T-cell (primary cell): ENCODE results near the gene FOXRED1. TPM values are rescaled to one million over a fixed set of nuclear protein-coding genes. Genes with fewer than 3 reads are reported as not detected.

Experiments
- ATAC-seq, 4 experiments: fragments of 200-7000 bp in 3 of 4; fragments of 150-1000 bp in 1 of 4; cut with Tn5 transposase; replicated peaks in 1 of 4; 1 replicate in 3 of 4; 2 replicates in 1 of 4; pipeline ENCODE4 v1.10.0; 2021; ENCODE audit warnings: moderate library complexity in 3 of 4, mild to moderate bottlenecking in 2 of 4, moderate number of reproducible peaks in 1 of 4
- CTCF ChIA-PET, 2 donors: fragments of 300-600 bp; sonication (Branson Sonifier 250); formaldehyde crosslinking; loops; one replicate each; lab custom pipeline; 2022; ENCODE audit warnings: antibody characterized with exemption in 2 of 2; lab: Charles Lee
- POLR2A ChIA-PET, 2 donors: fragments of 300-600 bp; sonication (Branson Sonifier 250); formaldehyde crosslinking; loops; one replicate each; lab custom pipeline; 2022; ENCODE audit warnings: antibody characterized with exemption in 2 of 2; lab: Charles Lee
- DNase-seq, 35 experiments: peaks; one replicate each; pipeline versions ENCODE4 v3.0.0 to v3.0.0-alpha.2; 2013 to 2023
- H3K27ac ChIP-seq: one replicate; pipeline ENCODE4 v1.5.1; 2013; ENCODE audit warnings: low read length
- H3K27me3 ChIP-seq, 2 experiments: replicated peaks in 1 of 2; 1 replicate in 1 of 2; 2 replicates in 1 of 2; pipeline versions ENCODE4 v1.6.1 to v1.7.0; 2013; ENCODE audit warnings: low read length in 1 of 2, mixed read lengths in 1 of 2; ENCODE audit not compliant: control insufficient read depth in 2 of 2, insufficient read depth in 2 of 2; ENCODE audit errors: extremely low read depth in 1 of 2
- H3K36me3 ChIP-seq, 2 donors: 1 replicate in 1 of 2; 2 replicates in 1 of 2; pipeline versions ENCODE4 v1.6.1 to v1.7.0; 2013; ENCODE audit warnings: low read length in 1 of 2; ENCODE audit not compliant: control insufficient read depth in 2 of 2, insufficient read depth in 1 of 2; ENCODE audit errors: extremely low read depth in 1 of 2
- H3K4me1 ChIP-seq, 2 experiments: 1 replicate in 1 of 2; 2 replicates in 1 of 2; pipeline versions ENCODE4 v1.6.1 to v1.7.0; 2013; ENCODE audit warnings: low read length in 2 of 2, mixed read lengths in 1 of 2; ENCODE audit not compliant: insufficient read depth in 2 of 2, control insufficient read depth in 1 of 2; ENCODE audit errors: extremely low read depth in 1 of 2
- H3K4me3 ChIP-seq, 2 donors: 1 replicate in 1 of 2; 2 replicates in 1 of 2; pipeline versions ENCODE4 v1.5.1 to v1.7.0; 2013; ENCODE audit warnings: mild to moderate bottlenecking in 2 of 2, low read length in 1 of 2, moderate library complexity in 1 of 2; ENCODE audit not compliant: control insufficient read depth in 1 of 2; ENCODE audit errors: extremely low read depth in 1 of 2
- H3K9me3 ChIP-seq: 2 replicates; pipeline ENCODE4 v1.7.0; 2013
- H3K27ac Mint-ChIP-seq, 2 donors: one replicate each; pipeline ENCODE4 v1.8.0; 2020 to 2021; ENCODE audit warnings: mild to moderate bottlenecking in 2 of 2, mixed read lengths in 2 of 2
- H3K27me3 Mint-ChIP-seq, 2 donors: one replicate each; pipeline ENCODE4 v1.8.0; 2021 to 2022; ENCODE audit warnings: mixed read lengths in 2 of 2
- H3K36me3 Mint-ChIP-seq: one replicate; pipeline ENCODE4 v1.8.0; 2021; ENCODE audit warnings: mixed read lengths
- H3K4me1 Mint-ChIP-seq, 3 donors: one replicate each; pipeline ENCODE4 v1.8.0; 2020 to 2022; ENCODE audit warnings: mixed read lengths in 3 of 3, mild to moderate bottlenecking in 1 of 3
- H3K4me3 Mint-ChIP-seq, 3 donors: one replicate each; pipeline ENCODE4 v1.8.0; 2020 to 2022; ENCODE audit warnings: mild to moderate bottlenecking in 3 of 3, mixed read lengths in 3 of 3, moderate library complexity in 3 of 3
- H3K9me3 Mint-ChIP-seq, 3 donors: one replicate each; pipeline ENCODE4 v1.8.0; 2020 to 2022; ENCODE audit warnings: mixed read lengths in 3 of 3
- WGBS: methylation state at CpG from one replicate; pipeline ENCODE4 v1.1.5; 2013; ENCODE audit warnings: missing lambda C conversion rate; ENCODE audit not compliant: insufficient coverage; 5-methylcytosine and 5-hydroxymethylcytosine counted together
- total RNA-seq, 35 experiments: library from RNA in 6 of 35; stranded (reverse) in 6 of 35; fragments of 120-200 nt in 1 of 35; gene quantifications; one replicate each; pipeline versions ENCODE4 v1.2.1 to v1.2.4 and lab custom pipeline; 2013 to 2026

The FOXRED1 gene
- total RNA-seq, 5 donors from 2014 or later (not counting 1 experiment from before 2014, with no cell fraction given) = 32.5 to 38.5 (median 34.5) TPM

GRCh38 chr11:126229858-126230540 is 39.0 kb upstream of the FOXRED1 start:
- ChIA-PET CTCF (no interaction called here), POLR2A (interaction anchor here (0.5 to 0.6 kb wide), 2 partner anchors 224 to 1650 kb away, joined by 4 read pairs; no protein-coding TSS in a partner anchor)

GRCh38 chr11:126231725-126232459 is 37.1 kb upstream of the FOXRED1 start:
- Histone ChIP-seq H3K36me3 (peaks cover 0 to 5% of the 10 kb centered on the region in 2 donors), H3K4me3 (no peak overlapping the region), H3K4me1 (no peaks in the 10 kb centered on the region), H3K27ac (no peak overlapping the region), H3K27me3 (no peaks in the 10 kb centered on the region), H3K9me3 (no peaks in the 10 kb centered on the region)
- Mint-ChIP-seq H3K4me3 (no peak overlapping the region), H3K4me1 (no peaks in the 10 kb centered on the region), H3K9me3 (no peaks in the 10 kb centered on the region), H3K27me3 (no peaks in the 10 kb centered on the region), H3K36me3 (peaks cover 24% of the 10 kb centered on the region), H3K27ac (no peak overlapping the region)
- ChIA-PET POLR2A (interaction anchor here in 1 of 2 donors (0.6 kb wide), 1 partner anchor 26 kb away, joined by 3 read pairs; no protein-coding TSS in a partner anchor), CTCF (no interaction called here)
- 80% methylated on average over 4 of the region's 6 CpGs for WGBS
- ATAC-seq (no peak), DNase-seq (no peak)

More at GRCh38 chr11:126229858-126230540, 39.0 kb upstream of the FOXRED1 start:
- Mint-ChIP-seq H3K27me3 (no peaks in the 10 kb centered on the region), H3K36me3 (peaks cover 13% of the 10 kb centered on the region), H3K4me1 (no peaks in the 10 kb centered on the region), H3K27ac (no peak overlapping the region), H3K4me3 (no peak overlapping the region), H3K9me3 (no peaks in the 10 kb centered on the region)
- no peak for ATAC-seq
- H3K4me1 ChIP-seq = no peaks in the 10 kb centered on the region
- peaks cover 0 to 5% of the 10 kb centered on the region in 2 donors for H3K36me3 ChIP-seq
- 67% methylated on average over 1 of the region's 3 CpGs for WGBS
- H3K4me3 ChIP-seq = no peak overlapping the region
- no peak for DNase-seq
- H3K27ac ChIP-seq = no peak overlapping the region
- H3K9me3 ChIP-seq = no peaks in the 10 kb centered on the region
- no peaks in the 10 kb centered on the region for H3K27me3 ChIP-seq

DNA sequence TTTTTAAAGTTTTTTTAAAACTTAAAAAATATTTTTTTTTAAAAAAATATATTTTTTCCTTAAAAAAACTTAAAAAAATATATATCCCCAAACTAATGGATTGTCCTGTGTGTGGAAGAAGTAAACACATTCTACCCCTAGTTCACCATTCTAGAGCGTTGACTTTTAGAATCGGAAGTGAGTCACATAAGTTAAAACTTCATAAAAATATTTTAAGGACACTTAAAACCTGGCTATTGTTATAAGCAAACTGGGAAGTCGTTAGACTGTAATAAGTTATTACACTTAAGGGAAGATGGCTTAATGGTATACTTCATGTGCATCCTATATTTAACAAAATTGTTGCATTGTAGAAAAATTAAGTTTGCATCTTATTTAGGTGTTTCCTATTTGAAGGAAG is 36.3 kb upstream of the FOXRED1 start:
- H3K4me1 Mint-ChIP-seq = no peaks in the 10 kb centered on the region
- no peak overlapping the region for H3K4me3 ChIP-seq
- no peak overlapping the region for H3K27ac Mint-ChIP-seq
- no peaks in the 10 kb centered on the region for H3K9me3 ChIP-seq
- POLR2A ChIA-PET = no interaction called here
- WGBS = no CpG with 5 or more reads among the region's 3 CpGs
- H3K9me3 Mint-ChIP-seq = no peaks in the 10 kb centered on the region
- H3K4me3 Mint-ChIP-seq = no peak overlapping the region
- ATAC-seq (no peak), DNase-seq (no peak)
- H3K27ac ChIP-seq = no peak overlapping the region
- H3K36me3 ChIP-seq = peaks cover 0 to 5% of the 10 kb centered on the region in 2 donors
- H3K4me1 ChIP-seq = no peaks in the 10 kb centered on the region
- H3K36me3 Mint-ChIP-seq = peaks cover 25% of the 10 kb centered on the region
- no peaks in the 10 kb centered on the region for H3K27me3 Mint-ChIP-seq
- no peaks in the 10 kb centered on the region for H3K27me3 ChIP-seq
- CTCF ChIA-PET = no interaction called here

- ChIA-PET POLR2A (interaction anchor here in 1 of 2 donors (0.6 kb wide), 1 partner anchor 16 kb away, joined by 4 read pairs; no protein-coding TSS in a partner anchor), CTCF (interaction anchor here in 1 of 2 donors (0.6 kb wide), 1 partner anchor 66 kb away, joined by 10 read pairs; no protein-coding TSS in a partner anchor)
- Histone ChIP-seq H3K9me3 (no peaks in the 10 kb centered on the region), H3K36me3 (peaks cover 2 to 9% of the 10 kb centered on the region in 2 donors), H3K27me3 (no peaks in the 10 kb centered on the region), H3K4me1 (no peaks in the 10 kb centered on the region), H3K4me3 (no peak overlapping the region), H3K27ac (no peak overlapping the region)
- Mint-ChIP-seq H3K27ac (no peak overlapping the region), H3K27me3 (no peaks in the 10 kb centered on the region), H3K36me3 (peaks cover 27% of the 10 kb centered on the region), H3K4me3 (no peak overlapping the region), H3K4me1 (no peaks in the 10 kb centered on the region), H3K9me3 (no peaks in the 10 kb centered on the region)
- no peak for DNase-seq
- WGBS = no CpG with 5 or more reads among the region's 4 CpGs
- ATAC-seq = no peak
These were observed 35.6 kb upstream of the FOXRED1 start for GRCh38 chr11:126233391-126233790.

DNA sequence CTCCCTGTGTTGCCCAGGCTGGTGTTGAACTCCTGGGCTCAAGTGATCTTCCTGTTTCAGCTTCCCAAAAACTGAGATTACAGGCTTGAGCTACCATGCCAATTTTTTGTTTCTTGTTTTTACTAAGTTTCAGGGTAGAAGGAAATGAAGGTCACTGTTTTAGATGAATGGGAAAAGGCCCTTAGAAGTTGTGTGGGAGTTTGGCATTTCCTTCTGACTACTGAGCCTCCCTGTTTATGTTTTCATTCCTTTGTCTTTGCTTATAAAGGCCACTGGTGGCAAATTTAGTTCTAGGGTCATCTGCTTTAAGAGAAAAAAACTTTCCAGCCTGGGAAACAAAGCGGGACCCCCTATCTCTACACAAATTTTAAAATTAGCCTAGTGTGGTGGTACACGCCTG is 22.3 kb upstream of the FOXRED1 start:
- no peaks in the 10 kb centered on the region for H3K4me1 ChIP-seq
- ChIA-PET POLR2A (no interaction called here), CTCF (interaction anchor here in 1 of 2 donors (0.7 kb wide), 1 partner anchor 41 kb away, joined by 7 read pairs; no protein-coding TSS in a partner anchor)
- Mint-ChIP-seq H3K9me3 (no peaks in the 10 kb centered on the region), H3K27ac (no peak overlapping the region), H3K36me3 (peaks cover 25% of the 10 kb centered on the region), H3K4me1 (no peaks in the 10 kb centered on the region), H3K4me3 (no peak overlapping the region), H3K27me3 (no peaks in the 10 kb centered on the region)
- ATAC-seq (no peak), DNase-seq (no peak)
- WGBS = 100% methylated on average over 1 of the region's 2 CpGs
- H3K36me3 ChIP-seq = peaks cover 0 to 4% of the 10 kb centered on the region in 2 donors
- no peaks in the 10 kb centered on the region for H3K27me3 ChIP-seq
- no peak overlapping the region for H3K4me3 ChIP-seq
- H3K27ac ChIP-seq = no peak overlapping the region
- H3K9me3 ChIP-seq = no peaks in the 10 kb centered on the region

DNA sequence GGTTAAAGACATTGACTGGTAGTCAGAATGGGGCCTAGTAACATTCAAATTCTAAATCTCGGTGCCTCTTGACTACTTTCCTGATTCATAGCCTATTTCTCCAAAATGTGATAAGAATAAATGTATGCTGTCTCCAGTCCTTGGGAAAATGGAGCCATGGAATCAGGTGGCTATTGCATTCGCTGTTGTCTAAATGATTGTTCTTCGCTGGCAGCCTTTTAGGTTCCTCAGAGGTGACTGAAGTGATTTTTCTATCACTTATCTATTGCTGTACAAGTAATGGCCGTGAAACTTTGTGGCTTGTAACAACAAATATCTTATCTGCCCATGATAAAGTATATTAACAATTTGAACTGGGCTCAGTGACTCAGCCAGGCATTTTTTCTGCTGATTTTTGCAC is 15.7 kb upstream of the FOXRED1 start:
- Mint-ChIP-seq H3K9me3 (no peaks in the 10 kb centered on the region), H3K27ac (no peak overlapping the region), H3K4me3 (no peak overlapping the region), H3K27me3 (no peaks in the 10 kb centered on the region), H3K4me1 (no peaks in the 10 kb centered on the region), H3K36me3 (peaks cover 23% of the 10 kb centered on the region)
- no CpG with 5 or more reads among the region's 4 CpGs for WGBS
- Histone ChIP-seq H3K36me3 (peaks cover 10 to 17% of the 10 kb centered on the region in 2 donors), H3K4me3 (no peak overlapping the region), H3K9me3 (no peaks in the 10 kb centered on the region), H3K27me3 (no peaks in the 10 kb centered on the region), H3K4me1 (no peaks in the 10 kb centered on the region), H3K27ac (no peak overlapping the region)
- DNase-seq = no peak
- ChIA-PET CTCF (interaction anchor here in 1 of 2 donors (0.6 kb wide), 1 partner anchor 1776 kb away, joined by 3 read pairs; no protein-coding TSS in a partner anchor), POLR2A (no interaction called here)
- no peak for ATAC-seq
